ENCODE data around the gene MAP1B.

Gene MAP1B

GRCh38 chr5:72199681-72200080, 92.4 kb downstream of the MAP1B start:
- no peak for DNase-seq

GRCh38 chr5:72202331-72202825, 95.1 kb downstream of the MAP1B start:
- DNase-seq: no peak

- no peak for DNase-seq
Measured at GRCh38 chr5:72203251-72203845, 96.1 kb downstream of the MAP1B start.

- no peak for DNase-seq
Measured at GRCh38 chr5:72204946-72205345, 97.7 kb downstream of the MAP1B start.

GRCh38 chr5:72205431-72206009, 98.2 kb downstream of the MAP1B start:
- DNase-seq: no peak

- DNase-seq: no peak
Measured at GRCh38 chr5:72206160-72206559, 98.9 kb downstream of the MAP1B start.

- DNase-seq: no peak
Measured at GRCh38 chr5:72206994-72207393, 99.7 kb downstream of the MAP1B start.

GRCh38 chr5:72208324-72208926, 101.2 kb downstream of the MAP1B start:
- DNase-seq: no peak

- DNase-seq: no peak
Measured at GRCh38 chr5:72209147-72210115, 102.2 kb downstream of the MAP1B start.

GRCh38 chr5:72210888-72211678, 103.8 kb downstream of the MAP1B start:
- DNase-seq: no peak

GRCh38 chr5:72212171-72212570, 104.9 kb downstream of the MAP1B start:
- no peak for DNase-seq

- no peak for DNase-seq
Measured at GRCh38 chr5:72213482-72213881, 106.2 kb downstream of the MAP1B start.

- DNase-seq: no peak
Measured at GRCh38 chr5:72214168-72214567, 106.9 kb downstream of the MAP1B start.

- DNase-seq: no peak
Measured at GRCh38 chr5:72216756-72217155, 109.5 kb downstream of the MAP1B start.

- no peak for DNase-seq
Measured at GRCh38 chr5:72221099-72221498, 113.8 kb downstream of the MAP1B start.

- DNase-seq: no peak
Measured at GRCh38 chr5:72221541-72221940, 114.3 kb downstream of the MAP1B start.

GRCh38 chr5:72222521-72222920, 115.2 kb downstream of the MAP1B start:
- DNase-seq: no peak

GRCh38 chr5:72223371-72223770, 116.1 kb downstream of the MAP1B start:
- no peak for DNase-seq

- DNase-seq: no peak
Measured at GRCh38 chr5:72224946-72225463, 117.7 kb downstream of the MAP1B start.

- no peak for DNase-seq
Measured at GRCh38 chr5:72225741-72226140, 118.5 kb downstream of the MAP1B start.

- DNase-seq: no peak
Measured at GRCh38 chr5:72226950-72227349, 119.7 kb downstream of the MAP1B start.

- no peak for DNase-seq
Measured at GRCh38 chr5:72228960-72229359, 121.7 kb downstream of the MAP1B start.

Data from NCI-H187 treated with DMSO at 0.1 percent for 48 hours (cell line).